WTC11 (cell line): Measurements from ENCODE around the gene GID4. TPM values are rescaled to one million over a fixed set of nuclear protein-coding genes. Genes with fewer than 3 reads are reported as not detected.

ENCODE experiments used
- ATAC-seq: fragments of 200-7000 bp; cut with Tn5 transposase; 2 replicates; pipeline ENCODE4 v1.10.0; 2021; ENCODE audit warnings: mild to moderate bottlenecking, moderate library complexity
- CTCF ChIA-PET: fragments of 300-600 bp; sonication (Branson Sonifier 250); formaldehyde crosslinking; loops from one replicate; lab custom pipeline; 2021; ENCODE audit warnings: antibody characterized with exemption; lab: Charles Lee
- POLR2A ChIA-PET: fragments of 350-600 bp; sonication (Branson Sonifier 250); formaldehyde crosslinking; loops from one replicate; lab custom pipeline; 2021; ENCODE audit warnings: antibody characterized with exemption; lab: Charles Lee
- DNase-seq: peaks from one replicate; pipeline ENCODE4 v3.0.0; 2021; ENCODE audit warnings: low spot score
- H3K27ac Mint-ChIP-seq: 2 replicates; pipeline ENCODE4 v1.8.0; 2021; ENCODE audit warnings: mixed read lengths
- H3K27me3 Mint-ChIP-seq: 2 replicates; pipeline ENCODE4 v1.8.0; 2021; ENCODE audit warnings: low read depth, mild to moderate bottlenecking, moderate library complexity, mixed read lengths
- H3K36me3 Mint-ChIP-seq: 2 replicates; pipeline ENCODE4 v1.8.0; 2021; ENCODE audit warnings: mixed read lengths
- H3K4me1 Mint-ChIP-seq: 2 replicates; pipeline ENCODE4 v1.8.0; 2022; ENCODE audit warnings: mixed read lengths
- H3K4me3 Mint-ChIP-seq: 2 replicates; pipeline ENCODE4 v1.8.0; 2021; ENCODE audit warnings: mild to moderate bottlenecking, moderate library complexity, mixed read lengths
- H3K9me3 Mint-ChIP-seq: 2 replicates; pipeline ENCODE4 v1.8.0; 2021; ENCODE audit warnings: mixed read lengths
- AR ChIP-seq: fragments of 250-450 bp; sonication (Bioruptor Pico); IDR thresholded peaks from 2 replicates; pipeline ENCODE4 v1.9.0; 2021; ENCODE audit warnings: mild to moderate bottlenecking
- IRF2 ChIP-seq: sonication (generic); formaldehyde crosslinking; IDR thresholded peaks from 2 replicates; pipeline ENCODE4 v1.8.0; 2022; ENCODE audit warnings: low read depth, missing genetic modification reagents, borderline replicate concordance
- MLX ChIP-seq: sonication (generic); formaldehyde crosslinking; IDR thresholded peaks from 2 replicates; pipeline ENCODE4 v1.8.1; 2023; ENCODE audit warnings: mild to moderate bottlenecking, missing genetic modification reagents, moderate library complexity
- MYBL2 ChIP-seq: sonication (generic); formaldehyde crosslinking; IDR thresholded peaks from 2 replicates; pipeline ENCODE4 v1.8.1; 2023; ENCODE audit warnings: mild to moderate bottlenecking, moderate library complexity, missing genetic modification reagents
- NFYB ChIP-seq: sonication (generic); formaldehyde crosslinking; conservative IDR thresholded peaks from 2 replicates; pipeline ENCODE4 v1.8.0; 2022; ENCODE audit warnings: low read depth, missing genetic modification reagents
- PRRX2 ChIP-seq: fragments of 250-450 bp; sonication (Bioruptor Pico); IDR thresholded peaks from 2 replicates; pipeline ENCODE4 v1.8.0; 2021; ENCODE audit warnings: mild to moderate bottlenecking
- SMAD4 ChIP-seq: sonication (generic); formaldehyde crosslinking; IDR thresholded peaks from 2 replicates; pipeline ENCODE4 v1.8.0; 2022; ENCODE audit warnings: mild to moderate bottlenecking, missing genetic modification reagents
- ZNF138 ChIP-seq: sonication (generic); formaldehyde crosslinking; conservative IDR thresholded peaks from 2 replicates; pipeline ENCODE4 v1.8.1; 2022; ENCODE audit warnings: mild to moderate bottlenecking, moderate library complexity, missing genetic modification reagents
- ZNF317 ChIP-seq: sonication (generic); formaldehyde crosslinking; IDR thresholded peaks from 2 replicates; pipeline ENCODE4 v1.8.1; 2023; ENCODE audit warnings: low read depth, mild to moderate bottlenecking, moderate library complexity, missing genetic modification reagents, borderline replicate concordance
- total RNA-seq: library from RNA; stranded (reverse); gene quantifications from 3 replicates; pipeline ENCODE4 v1.2.3, GENCODE V29; 2021
- TF ChIP-seq, protein P1 (sequence below): sonication (generic); formaldehyde crosslinking; IDR thresholded peaks from 2 replicates; pipeline ENCODE4 v1.8.1; 2023; ENCODE audit warnings: mild to moderate bottlenecking, missing genetic modification reagents, moderate library complexity
- TF ChIP-seq, protein P2 (sequence below): sonication (generic); formaldehyde crosslinking; IDR thresholded peaks from 2 replicates; pipeline ENCODE4 v1.8.0; 2022; ENCODE audit warnings: mild to moderate bottlenecking, missing genetic modification reagents

Gene GID4
- total RNA-seq, 1 experiment from 2014 or later = 16.0 TPM

DNA sequence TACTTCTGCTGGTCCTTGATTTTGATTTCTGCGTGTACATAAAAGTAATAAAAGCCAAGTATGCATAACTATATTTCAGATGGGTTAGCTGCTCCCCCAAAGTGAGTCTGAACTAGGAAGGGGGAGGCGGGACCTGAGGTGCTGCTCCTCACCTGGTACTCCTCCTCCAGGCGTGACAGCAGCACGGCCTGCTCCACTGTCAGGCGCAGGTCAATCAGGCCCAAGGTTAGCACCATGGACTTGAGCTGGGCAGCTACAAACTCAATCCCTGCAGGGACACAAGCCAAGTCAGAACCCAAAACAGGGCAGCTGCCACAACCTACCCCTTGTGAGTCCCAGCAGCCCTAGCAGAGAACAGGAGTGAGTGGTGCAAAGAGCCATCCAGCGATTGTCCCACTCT, 18.2 kb upstream of the GID4 start:
- no peak overlapping the region for H3K27ac Mint-ChIP-seq
- no peaks in the 10 kb centered on the region for H3K36me3 Mint-ChIP-seq
- no peak overlapping the region for H3K4me3 Mint-ChIP-seq
- TF ChIP-seq AR (CRISPR knock-in tag) = no peak
- TF ChIP-seq ZNF317 = no peak
- TF ChIP-seq MYBL2 (CRISPR knock-in tag) = no peak
- TF ChIP-seq MLX (CRISPR knock-in tag) = no peak
- TF ChIP-seq, all 79 proteins: peak for 0
- ATAC-seq = no peak
- Mint-ChIP-seq H3K27me3 (no peaks in the 10 kb centered on the region), H3K4me1 (peaks cover 4% of the 10 kb centered on the region; the same call in 1 of the 2 replicates), H3K9me3 (no peaks in the 10 kb centered on the region)
- POLR2A ChIA-PET = no interaction called here
- no peak for DNase-seq
- CTCF ChIA-PET = interaction anchor here (0.7 to 1.5 kb wide), 3 partner anchors 13 to 100 kb away, joined by 3 to 4 read pairs (median 4); no protein-coding TSS in a partner anchor

DNA sequence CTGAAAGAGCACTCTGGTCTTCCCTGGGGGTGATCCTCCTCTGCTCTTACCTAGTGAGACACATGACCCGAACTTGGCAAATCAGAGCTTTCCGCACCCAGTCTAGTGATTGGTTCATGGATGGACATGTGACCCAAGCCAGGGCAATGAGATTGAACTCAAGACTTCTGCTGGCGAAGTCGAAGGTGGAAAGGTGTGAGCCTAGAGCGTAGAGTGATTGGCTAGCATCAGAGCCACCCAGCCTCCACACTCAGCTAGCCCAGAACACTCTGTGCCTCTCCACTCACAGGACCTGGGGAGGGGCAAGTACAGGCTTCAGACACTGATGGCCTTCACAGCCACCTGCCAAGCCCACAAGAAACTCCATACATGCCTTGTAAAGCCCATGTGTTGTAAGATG, 17.8 kb upstream of the GID4 start:
- Mint-ChIP-seq H3K36me3 (no peaks in the 10 kb centered on the region), H3K4me3 (no peak overlapping the region), H3K4me1 (peaks cover 4% of the 10 kb centered on the region; the same call in 1 of the 2 replicates), H3K27ac (no peak overlapping the region), H3K27me3 (no peaks in the 10 kb centered on the region), H3K9me3 (no peaks in the 10 kb centered on the region)
- ChIA-PET CTCF (interaction anchor here (1.1 to 1.4 kb wide), 2 partner anchors 35 to 100 kb away, joined by 3 to 4 read pairs; no protein-coding TSS in a partner anchor), POLR2A (no interaction called here)
- TF ChIP-seq, protein P1, sequence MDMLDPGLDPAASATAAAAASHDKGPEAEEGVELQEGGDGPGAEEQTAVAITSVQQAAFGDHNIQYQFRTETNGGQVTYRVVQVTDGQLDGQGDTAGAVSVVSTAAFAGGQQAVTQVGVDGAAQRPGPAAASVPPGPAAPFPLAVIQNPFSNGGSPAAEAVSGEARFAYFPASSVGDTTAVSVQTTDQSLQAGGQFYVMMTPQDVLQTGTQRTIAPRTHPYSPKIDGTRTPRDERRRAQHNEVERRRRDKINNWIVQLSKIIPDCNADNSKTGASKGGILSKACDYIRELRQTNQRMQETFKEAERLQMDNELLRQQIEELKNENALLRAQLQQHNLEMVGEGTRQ (CRISPR knock-in tag) = peak; percentile 86
- TF ChIP-seq NFYB (CRISPR knock-in tag) (0 out of 2 replicates have a peak, but pooled peaks have one; percentile 57), IRF2 (CRISPR knock-in tag) (no peak)
- TF ChIP-seq, protein P2, sequence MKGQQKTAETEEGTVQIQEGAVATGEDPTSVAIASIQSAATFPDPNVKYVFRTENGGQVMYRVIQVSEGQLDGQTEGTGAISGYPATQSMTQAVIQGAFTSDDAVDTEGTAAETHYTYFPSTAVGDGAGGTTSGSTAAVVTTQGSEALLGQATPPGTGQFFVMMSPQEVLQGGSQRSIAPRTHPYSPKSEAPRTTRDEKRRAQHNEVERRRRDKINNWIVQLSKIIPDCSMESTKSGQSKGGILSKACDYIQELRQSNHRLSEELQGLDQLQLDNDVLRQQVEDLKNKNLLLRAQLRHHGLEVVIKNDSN (CRISPR knock-in tag) = peak; percentile 64; the same call in 1 of the 2 replicates
- DNase-seq (no peak), ATAC-seq (peak; percentile 63)

DNA sequence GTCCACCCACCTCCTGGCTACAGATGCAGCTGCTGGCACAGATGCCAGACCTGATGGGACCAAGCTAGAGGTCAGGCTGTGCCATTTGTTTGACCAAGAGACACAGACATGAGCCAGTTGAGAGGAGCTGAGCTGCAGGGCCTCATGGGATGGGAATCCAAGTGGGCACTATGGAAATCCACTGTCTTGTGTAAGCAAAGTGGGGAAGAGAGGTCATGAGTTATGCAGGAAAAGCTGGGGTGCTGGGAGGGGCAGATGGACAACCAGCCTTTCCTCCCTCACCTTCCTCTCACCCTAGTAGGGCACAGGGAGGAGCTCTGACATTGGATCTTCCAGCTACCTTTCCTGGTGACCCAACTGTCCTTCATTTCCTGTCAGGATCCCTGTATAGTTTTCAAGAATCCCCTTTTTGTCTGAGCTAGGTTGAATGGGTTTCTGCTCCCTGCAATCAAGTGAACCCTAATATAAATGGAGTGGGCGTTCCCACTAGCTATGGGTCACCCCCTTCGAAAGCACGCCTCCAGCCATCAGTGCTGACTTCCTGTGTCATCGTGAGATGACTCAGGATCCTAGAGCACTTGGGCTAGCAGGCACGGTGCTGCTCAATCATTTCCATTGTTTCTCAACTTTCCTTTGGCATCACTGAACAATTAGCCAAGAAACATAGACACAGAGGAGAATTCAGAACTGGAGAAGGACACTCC, 13.8 kb upstream of the GID4 start:
- TF ChIP-seq MYBL2 (CRISPR knock-in tag) (no peak), ZNF138 (CRISPR knock-in tag) (no peak), SMAD4 (CRISPR knock-in tag) (no peak), PRRX2 (CRISPR knock-in tag) (no peak)
- TF ChIP-seq, protein P1 (CRISPR knock-in tag) = no peak
- POLR2A ChIA-PET = no interaction called here
- CTCF ChIA-PET = interaction anchor here (0.6 to 2.0 kb wide), 4 partner anchors 8 to 137 kb away, joined by 3 to 5 read pairs (median 4); no protein-coding TSS in a partner anchor
- Mint-ChIP-seq H3K27me3 (no peaks in the 10 kb centered on the region), H3K4me1 (no peaks in the 10 kb centered on the region), H3K27ac (peak overlapping the region; percentile 51), H3K36me3 (no peaks in the 10 kb centered on the region), H3K9me3 (no peaks in the 10 kb centered on the region), H3K4me3 (no peak overlapping the region)
- ATAC-seq (no peak), DNase-seq (no peak)
